VCaP (cell line): ENCODE measurements around the gene ACTL10.

ENCODE experiments used
- H3K27ac ChIP-seq: fragments of 450-650 bp; 2 replicates; pipeline ENCODE4 v1.5.1; 2017
- TF ChIP-seq, protein P1 (sequence below): fragments of 450-650 bp; conservative IDR thresholded peaks from 2 replicates; pipeline ENCODE4 v1.5.1; 2017; ENCODE audit warnings: mild to moderate bottlenecking, moderate library complexity

Gene ACTL10

DNA sequence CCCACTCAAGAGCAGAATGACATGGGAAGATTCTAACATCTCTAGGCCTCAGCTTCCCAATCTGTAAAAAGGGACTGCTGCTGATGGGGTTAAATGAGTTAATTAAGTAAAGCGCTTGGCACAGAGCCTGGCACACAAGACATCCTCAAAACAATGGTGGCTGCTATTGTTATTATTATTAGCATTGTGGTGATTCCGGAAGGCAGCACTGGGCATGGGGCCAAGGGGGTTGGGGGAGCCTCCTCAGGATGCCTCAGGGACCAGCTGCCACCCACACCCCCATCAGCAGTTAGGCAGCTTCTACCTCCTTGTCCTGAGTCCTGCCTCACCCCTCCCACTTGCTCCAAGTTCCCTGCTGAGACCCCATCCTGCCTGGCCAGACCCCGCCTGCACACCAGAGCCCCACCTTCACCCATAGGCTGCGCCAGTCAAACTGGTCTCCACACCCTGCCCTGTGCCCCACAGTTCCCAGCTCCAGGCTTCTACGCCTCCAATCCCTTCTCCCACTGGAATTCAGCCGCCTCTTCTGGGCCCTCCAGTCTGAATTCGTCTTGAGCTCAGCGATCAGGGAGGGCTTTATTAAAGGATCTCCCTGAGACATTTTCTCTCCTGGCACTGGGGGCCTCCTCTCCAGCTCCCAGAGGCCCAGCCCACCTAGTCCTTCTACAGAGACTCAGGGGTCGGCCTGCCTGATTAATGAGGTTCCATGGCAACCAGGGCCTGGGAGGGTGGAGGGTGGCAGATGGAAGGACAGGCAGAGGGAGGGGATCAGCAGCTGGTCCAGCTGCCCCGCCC is 18.0 kb downstream of the ACTL10 start:
- H3K27ac ChIP-seq: peak overlapping the region; percentile 92

DNA sequence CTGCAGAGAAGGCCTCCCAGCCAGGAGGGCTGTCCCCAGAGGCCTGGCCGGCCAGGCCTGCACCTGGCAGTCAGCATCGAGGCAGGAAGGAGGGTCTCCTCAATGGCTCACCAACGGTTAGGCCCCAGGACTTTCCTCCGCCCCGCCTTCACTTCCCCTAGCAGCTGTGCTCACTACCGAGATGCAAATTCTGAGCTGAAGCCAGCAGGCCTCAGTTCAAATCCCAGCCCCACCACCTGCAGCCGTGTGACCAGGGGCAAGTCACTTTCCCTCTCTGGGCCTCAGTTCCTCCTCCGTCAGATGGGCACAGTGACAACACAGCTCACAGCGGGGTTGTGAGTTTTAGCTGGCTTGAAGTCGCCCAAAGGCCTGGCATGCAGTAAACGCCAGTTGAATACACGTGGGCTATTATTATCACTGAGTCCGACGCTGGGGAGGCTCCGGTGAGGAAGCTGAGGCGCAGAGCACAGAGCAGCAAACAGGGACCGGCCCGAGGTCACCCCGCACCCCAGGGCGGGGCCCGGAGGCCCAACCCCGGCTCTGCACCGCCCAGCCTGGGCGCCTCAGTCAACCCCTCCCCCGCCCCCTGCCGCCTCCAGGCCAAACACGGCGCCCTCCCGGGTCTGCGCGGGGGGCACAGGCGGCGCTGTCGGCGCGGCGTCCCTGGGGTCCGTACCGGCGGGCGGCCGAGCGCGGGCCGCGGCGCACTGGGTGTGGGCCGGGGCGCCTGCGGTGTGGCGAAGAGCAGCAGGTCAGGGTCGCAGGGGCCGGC is 18.8 kb downstream of the ACTL10 start:
- H3K27ac ChIP-seq: peak overlapping the region; percentile 92
- TF ChIP-seq, protein P1, sequence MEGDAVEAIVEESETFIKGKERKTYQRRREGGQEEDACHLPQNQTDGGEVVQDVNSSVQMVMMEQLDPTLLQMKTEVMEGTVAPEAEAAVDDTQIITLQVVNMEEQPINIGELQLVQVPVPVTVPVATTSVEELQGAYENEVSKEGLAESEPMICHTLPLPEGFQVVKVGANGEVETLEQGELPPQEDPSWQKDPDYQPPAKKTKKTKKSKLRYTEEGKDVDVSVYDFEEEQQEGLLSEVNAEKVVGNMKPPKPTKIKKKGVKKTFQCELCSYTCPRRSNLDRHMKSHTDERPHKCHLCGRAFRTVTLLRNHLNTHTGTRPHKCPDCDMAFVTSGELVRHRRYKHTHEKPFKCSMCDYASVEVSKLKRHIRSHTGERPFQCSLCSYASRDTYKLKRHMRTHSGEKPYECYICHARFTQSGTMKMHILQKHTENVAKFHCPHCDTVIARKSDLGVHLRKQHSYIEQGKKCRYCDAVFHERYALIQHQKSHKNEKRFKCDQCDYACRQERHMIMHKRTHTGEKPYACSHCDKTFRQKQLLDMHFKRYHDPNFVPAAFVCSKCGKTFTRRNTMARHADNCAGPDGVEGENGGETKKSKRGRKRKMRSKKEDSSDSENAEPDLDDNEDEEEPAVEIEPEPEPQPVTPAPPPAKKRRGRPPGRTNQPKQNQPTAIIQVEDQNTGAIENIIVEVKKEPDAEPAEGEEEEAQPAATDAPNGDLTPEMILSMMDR: no peak

More for the DNA sequence above, 18.0 kb downstream of the ACTL10 start:
- TF ChIP-seq, protein P1: no peak

- peak within 1 kb of the TSS; percentile 92 for H3K27ac ChIP-seq
- TF ChIP-seq, protein P1: peak; percentile 28; the same call in 1 of the 2 replicates
Observed at GRCh38 chr20:33686100-33686983, 19.6 kb downstream of the ACTL10 start, which contains the start of gene E2F1. E2F1 (minus strand) TSS chr20:33686385; CDS start chr20:33686264, 121 bp downstream.

DNA sequence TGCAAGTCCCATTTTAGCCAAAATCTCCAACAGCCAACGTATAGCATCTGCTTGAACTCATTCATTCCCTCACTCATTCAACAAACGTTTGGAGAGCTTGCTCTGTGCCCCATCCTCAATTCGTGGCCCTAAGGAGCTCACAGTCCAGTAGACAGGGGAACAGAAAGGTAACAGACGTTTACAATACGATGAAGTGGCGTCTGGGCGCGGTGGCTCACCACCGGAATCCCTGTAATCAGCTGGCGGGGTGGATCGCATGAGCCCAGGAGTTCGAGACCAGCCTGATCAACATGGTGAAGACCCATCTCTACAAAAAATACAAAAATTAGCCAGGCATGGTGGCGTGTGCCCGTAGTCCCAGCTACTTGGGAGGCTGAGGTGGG is 20.2 kb downstream of the ACTL10 start:
- H3K27ac ChIP-seq: peak overlapping the region; percentile 92
- TF ChIP-seq, protein P1: no peak

GRCh38 chr20:33687370-33687915 is 20.7 kb downstream of the ACTL10 start:
- TF ChIP-seq, protein P1: no peak
- peak overlapping the region; percentile 92 for H3K27ac ChIP-seq

DNA sequence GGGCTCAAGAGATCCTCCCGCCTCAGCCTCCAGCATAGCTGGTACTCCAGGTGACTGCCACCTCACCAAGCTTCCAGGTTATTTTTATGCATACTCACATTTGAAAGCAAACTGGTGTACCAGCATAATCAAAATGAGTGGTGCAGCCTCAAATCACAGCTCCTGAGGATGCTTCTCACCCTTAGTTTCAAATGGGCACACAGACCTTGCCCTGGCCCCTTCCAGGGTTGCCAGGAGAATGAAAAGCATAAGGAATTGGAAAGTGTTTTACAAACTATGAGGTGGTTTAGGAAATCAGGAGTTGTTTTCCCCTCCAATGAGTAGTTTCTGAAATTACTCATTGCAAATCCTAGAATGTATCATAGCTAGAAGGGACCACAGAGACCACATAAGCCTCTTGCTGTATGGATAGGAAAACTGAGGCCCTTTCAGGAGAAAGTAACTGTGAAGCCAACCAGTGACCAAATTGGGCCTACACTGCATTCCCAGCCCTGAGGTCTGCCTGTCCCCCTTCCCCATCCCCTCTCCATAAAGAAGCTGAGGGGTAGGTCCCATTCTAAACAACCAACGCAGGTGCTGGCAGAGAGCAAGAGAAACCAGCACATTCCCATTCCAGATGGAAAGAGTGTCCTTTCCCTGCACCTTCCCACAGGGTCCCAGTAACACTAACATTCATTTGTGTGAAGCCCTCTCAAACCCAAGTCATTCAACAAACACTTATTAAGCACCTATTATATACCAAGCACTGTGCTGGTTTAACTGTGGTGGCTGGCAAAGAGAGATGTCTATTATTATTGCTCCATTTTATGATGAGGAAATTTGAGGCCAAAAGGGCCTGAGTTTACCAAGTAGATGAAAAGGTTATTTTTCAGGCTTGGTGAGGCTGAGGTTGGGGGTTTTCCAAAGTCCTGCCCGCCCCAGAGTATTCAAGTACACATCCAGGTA is 21.5 kb downstream of the ACTL10 start:
- TF ChIP-seq, protein P1: no peak
- peak overlapping the region; percentile 92 for H3K27ac ChIP-seq
